Calu3 (cell line): ENCODE data around the gene ARFGAP2. TPM values are rescaled to one million over a fixed set of nuclear protein-coding genes. Genes with fewer than 3 reads are reported as not detected.
"Not testable (repeated sequence)": the region's sequence is repeated elsewhere in the genome, so short reads cannot be mapped to it uniquely, and the experiment has no call there.

Source experiments
- BruUV-seq: library from RNA; stranded (reverse); fragments of 400-500 nt; replicated peaks from 2 replicates; lab custom pipeline; 2021; lab: Mats Ljungman, UMichigan
- CTCF ChIA-PET: fragments of 300-600 bp; sonication (Branson Sonifier 250); formaldehyde crosslinking; loops from one replicate; lab custom pipeline; 2022; ENCODE audit warnings: antibody characterized with exemption; lab: Charles Lee
- DNase-seq: peaks from one replicate; pipeline ENCODE4 v3.0.0; 2022
- H3K27ac Mint-ChIP-seq: one replicate; pipeline ENCODE4 v1.8.0; 2022; ENCODE audit warnings: mixed read lengths; ENCODE audit not compliant: unreplicated experiment
- H3K27me3 Mint-ChIP-seq: one replicate; pipeline ENCODE4 v1.8.0; 2022; ENCODE audit warnings: mixed read lengths; ENCODE audit not compliant: unreplicated experiment
- H3K36me3 Mint-ChIP-seq: one replicate; pipeline ENCODE4 v1.8.0; 2022; ENCODE audit warnings: mild to moderate bottlenecking, moderate library complexity, mixed read lengths; ENCODE audit not compliant: insufficient read depth, unreplicated experiment
- H3K4me1 Mint-ChIP-seq: one replicate; pipeline ENCODE4 v1.8.0; 2022; ENCODE audit warnings: mild to moderate bottlenecking, low read depth, mixed read lengths; ENCODE audit not compliant: unreplicated experiment
- H3K4me3 Mint-ChIP-seq: one replicate; pipeline ENCODE4 v1.8.0; 2022; ENCODE audit warnings: mild to moderate bottlenecking, low read depth, moderate library complexity, mixed read lengths; ENCODE audit not compliant: unreplicated experiment
- H3K9me3 Mint-ChIP-seq: one replicate; pipeline ENCODE4 v1.8.0; 2022; ENCODE audit warnings: low read depth, mixed read lengths; ENCODE audit not compliant: unreplicated experiment
- intact Hi-C: fragments of 100-400 bp; cut with micrococcal nuclease; formaldehyde crosslinking; loops from one replicate; pipeline ENCODE4 v1.10.0; 2022; ENCODE audit not compliant: unreplicated experiment
- total RNA-seq: library from RNA; stranded (reverse); gene quantifications from 2 replicates; pipeline ENCODE4 v1.2.3, GENCODE V29; 2022
- TF ChIP-seq, protein P1 (sequence below): fragments of 200-600 bp; IDR thresholded peaks from one replicate; pipeline ENCODE4 v1.8.0; 2022; ENCODE audit warnings: antibody characterized with exemption; ENCODE audit not compliant: unreplicated experiment

ARFGAP2 gene
- total RNA-seq, 1 experiment from 2014 or later: 108 TPM

DNA sequence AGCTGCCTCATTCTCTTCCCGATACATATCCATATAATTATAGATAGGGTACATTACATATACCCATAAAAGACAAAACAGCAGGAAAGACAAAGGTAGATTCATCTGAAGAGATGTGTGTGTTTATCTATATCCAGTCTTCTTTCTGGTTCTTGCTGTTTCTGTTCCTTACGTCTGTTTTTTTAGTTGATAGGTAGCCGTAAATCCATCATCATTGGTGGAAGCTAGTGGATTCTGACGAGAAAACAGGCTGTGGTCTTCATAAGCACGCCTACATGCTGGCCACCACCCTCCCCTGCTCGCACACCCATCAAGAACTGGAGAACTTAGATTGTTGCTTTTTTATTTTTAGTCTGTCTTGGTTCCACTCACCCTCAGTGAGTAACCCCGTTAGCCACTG lies 51.6 kb downstream of the ARFGAP2 start:
- intact Hi-C loops: no loop called here
- no peaks in the 10 kb centered on the region for H3K36me3 Mint-ChIP-seq
- CTCF ChIA-PET: no interaction called here
- H3K4me1 Mint-ChIP-seq: no peaks in the 10 kb centered on the region
- no peaks in the 10 kb centered on the region for H3K9me3 Mint-ChIP-seq
- no peak for DNase-seq
- H3K27ac Mint-ChIP-seq: no peak overlapping the region
- no peaks in the 10 kb centered on the region for H3K27me3 Mint-ChIP-seq
- TF ChIP-seq, protein P1, sequence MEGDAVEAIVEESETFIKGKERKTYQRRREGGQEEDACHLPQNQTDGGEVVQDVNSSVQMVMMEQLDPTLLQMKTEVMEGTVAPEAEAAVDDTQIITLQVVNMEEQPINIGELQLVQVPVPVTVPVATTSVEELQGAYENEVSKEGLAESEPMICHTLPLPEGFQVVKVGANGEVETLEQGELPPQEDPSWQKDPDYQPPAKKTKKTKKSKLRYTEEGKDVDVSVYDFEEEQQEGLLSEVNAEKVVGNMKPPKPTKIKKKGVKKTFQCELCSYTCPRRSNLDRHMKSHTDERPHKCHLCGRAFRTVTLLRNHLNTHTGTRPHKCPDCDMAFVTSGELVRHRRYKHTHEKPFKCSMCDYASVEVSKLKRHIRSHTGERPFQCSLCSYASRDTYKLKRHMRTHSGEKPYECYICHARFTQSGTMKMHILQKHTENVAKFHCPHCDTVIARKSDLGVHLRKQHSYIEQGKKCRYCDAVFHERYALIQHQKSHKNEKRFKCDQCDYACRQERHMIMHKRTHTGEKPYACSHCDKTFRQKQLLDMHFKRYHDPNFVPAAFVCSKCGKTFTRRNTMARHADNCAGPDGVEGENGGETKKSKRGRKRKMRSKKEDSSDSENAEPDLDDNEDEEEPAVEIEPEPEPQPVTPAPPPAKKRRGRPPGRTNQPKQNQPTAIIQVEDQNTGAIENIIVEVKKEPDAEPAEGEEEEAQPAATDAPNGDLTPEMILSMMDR: no peak
- no peak overlapping the region for H3K4me3 Mint-ChIP-seq
- BruUV-seq: no TSS peak

DNA sequence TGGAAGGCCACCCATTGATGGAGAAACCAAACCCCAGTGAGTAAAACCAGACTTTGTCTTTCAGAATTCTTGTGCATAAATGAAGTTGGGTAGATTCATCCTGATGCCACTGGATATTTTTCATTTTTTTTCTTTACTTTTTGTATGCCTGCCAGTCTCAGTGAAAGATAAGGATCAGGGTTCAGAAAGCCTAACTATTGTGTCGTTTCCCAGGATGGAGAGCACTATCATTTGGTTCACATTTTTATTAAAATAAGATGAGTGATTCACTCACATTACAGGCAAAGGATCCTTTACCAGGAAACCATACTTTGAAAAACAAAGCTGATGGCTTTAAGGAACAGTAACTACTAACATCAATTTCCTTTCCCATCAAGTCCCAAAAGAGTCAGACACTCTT lies 52.0 kb downstream of the ARFGAP2 start:
- TF ChIP-seq, protein P1: no peak
- no peaks in the 10 kb centered on the region for H3K27me3 Mint-ChIP-seq
- BruUV-seq: no TSS peak
- H3K36me3 Mint-ChIP-seq: no peaks in the 10 kb centered on the region
- intact Hi-C loops: no loop called here
- no peak overlapping the region for H3K27ac Mint-ChIP-seq
- no peaks in the 10 kb centered on the region for H3K4me1 Mint-ChIP-seq
- no peaks in the 10 kb centered on the region for H3K9me3 Mint-ChIP-seq
- CTCF ChIA-PET: no interaction called here
- DNase-seq: no peak
- H3K4me3 Mint-ChIP-seq: no peak overlapping the region

DNA sequence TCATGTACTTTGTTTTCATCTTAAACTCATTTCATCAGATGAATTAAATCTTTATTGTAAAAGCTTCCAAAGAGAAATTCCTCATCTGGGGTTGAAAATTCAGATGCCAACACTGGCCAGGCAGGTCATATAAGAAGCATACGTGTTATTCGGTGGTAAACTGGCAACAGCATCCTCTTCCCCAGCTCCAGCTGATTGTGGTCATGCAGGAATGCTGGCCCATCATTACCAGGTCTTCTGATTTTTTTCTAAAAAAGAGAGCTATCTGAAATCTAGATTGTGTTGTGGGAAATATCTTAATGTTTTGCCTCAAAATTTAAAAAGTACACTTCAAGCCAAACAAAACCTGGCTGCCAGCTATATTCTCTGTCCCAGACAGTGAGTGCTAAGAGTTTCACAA lies 53.6 kb downstream of the ARFGAP2 start:
- Mint-ChIP-seq H3K4me3 (no peak overlapping the region), H3K4me1 (no peaks in the 10 kb centered on the region), H3K27me3 (no peaks in the 10 kb centered on the region), H3K9me3 (no peaks in the 10 kb centered on the region), H3K36me3 (no peaks in the 10 kb centered on the region), H3K27ac (no peak overlapping the region)
- BruUV-seq: no TSS peak
- CTCF ChIA-PET: no interaction called here
- TF ChIP-seq, protein P1: no peak
- DNase-seq: no peak
- intact Hi-C loops: no loop called here

DNA sequence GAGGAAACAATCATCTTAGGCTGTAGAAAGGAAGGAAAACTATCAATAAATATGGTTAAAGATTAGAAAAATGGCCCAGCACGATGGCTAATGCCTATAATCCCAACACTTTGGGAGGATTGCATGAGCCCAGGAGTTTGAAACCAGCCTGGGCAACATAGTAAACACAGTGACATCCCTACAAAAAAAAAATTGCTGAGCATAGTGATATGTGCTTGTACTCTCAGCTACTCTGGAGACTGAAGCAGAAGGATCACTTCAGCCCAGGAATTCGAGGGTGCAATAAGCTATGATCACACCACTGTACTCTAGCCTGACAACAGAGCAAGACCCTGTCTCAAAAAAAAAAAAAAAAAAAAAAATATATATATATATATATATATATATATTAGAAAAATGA lies 54.9 kb downstream of the ARFGAP2 start:
- CTCF ChIA-PET: no interaction called here
- H3K27me3 Mint-ChIP-seq: no peaks in the 10 kb centered on the region
- intact Hi-C loops: no loop called here
- H3K27ac Mint-ChIP-seq: no peak overlapping the region
- BruUV-seq: no TSS peak
- H3K9me3 Mint-ChIP-seq: no peaks in the 10 kb centered on the region
- H3K4me1 Mint-ChIP-seq: no peaks in the 10 kb centered on the region
- H3K4me3 Mint-ChIP-seq: no peak overlapping the region
- TF ChIP-seq, protein P1: no peak
- no peaks in the 10 kb centered on the region for H3K36me3 Mint-ChIP-seq
- DNase-seq: no peak

DNA sequence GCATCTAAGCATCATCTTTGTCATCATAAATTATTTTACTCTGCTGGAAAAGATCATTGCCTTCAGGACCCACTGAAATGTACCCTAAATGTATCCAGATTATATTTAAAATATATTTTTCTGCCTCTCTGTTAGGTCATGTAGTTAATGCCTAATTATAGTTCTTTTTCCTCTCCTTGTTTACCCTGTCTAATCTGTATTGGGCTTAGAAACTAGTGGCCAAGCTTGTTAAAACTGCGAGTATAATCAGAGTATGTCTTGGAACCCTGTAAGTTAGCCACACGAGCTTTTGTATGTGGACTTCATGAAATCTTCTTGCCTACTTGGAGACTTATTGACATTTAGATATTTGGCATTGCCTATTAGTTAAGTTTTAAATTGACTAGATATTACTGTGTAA lies 55.6 kb downstream of the ARFGAP2 start:
- no peak overlapping the region for H3K27ac Mint-ChIP-seq
- CTCF ChIA-PET: no interaction called here
- TF ChIP-seq, protein P1: no peak
- no peaks in the 10 kb centered on the region for H3K36me3 Mint-ChIP-seq
- peaks cover 4% of the 10 kb centered on the region for H3K27me3 Mint-ChIP-seq
- H3K4me1 Mint-ChIP-seq: no peaks in the 10 kb centered on the region
- no peak overlapping the region for H3K4me3 Mint-ChIP-seq
- no TSS peak for BruUV-seq
- H3K9me3 Mint-ChIP-seq: no peaks in the 10 kb centered on the region
- no peak for DNase-seq
- intact Hi-C loops: no loop called here

DNA sequence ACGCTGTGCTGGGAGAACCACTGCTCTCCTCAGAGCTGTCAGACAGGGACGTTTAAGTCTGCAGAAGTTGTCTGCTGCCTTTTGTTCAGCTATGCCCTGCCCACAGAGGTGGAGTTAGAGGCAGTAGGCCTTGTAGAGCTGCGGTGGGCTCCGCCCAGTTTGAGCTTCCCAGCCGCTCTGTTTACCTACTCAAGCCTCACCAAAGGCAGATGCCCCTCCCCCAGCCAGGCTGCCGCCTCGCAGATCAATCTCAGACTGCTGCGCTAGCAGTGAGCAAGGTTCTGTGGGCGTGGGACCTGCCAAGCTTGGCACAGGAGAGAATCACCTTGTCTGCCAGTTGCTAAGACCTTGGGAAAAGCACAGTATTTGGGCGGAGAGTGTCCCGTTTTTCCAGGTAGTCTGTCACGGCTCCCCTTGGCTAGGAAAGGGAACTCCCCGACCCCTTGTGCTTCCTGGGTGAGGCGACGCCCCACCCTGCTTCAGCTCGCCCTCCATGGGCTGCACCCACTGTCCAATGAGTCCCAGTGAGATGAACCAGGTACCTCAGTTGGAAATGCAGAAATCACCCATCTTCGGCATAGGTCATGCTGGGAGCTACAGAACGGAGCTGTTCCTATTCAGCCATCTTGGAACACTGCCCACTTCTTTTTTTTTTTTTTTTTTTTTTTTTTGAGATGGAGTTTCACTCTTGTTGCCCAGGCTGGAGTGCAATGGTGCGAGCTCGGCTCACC lies 57.6 kb downstream of the ARFGAP2 start:
- CTCF ChIA-PET: interaction anchor here (0.6 to 1.7 kb wide), 3 partner anchors 34 to 523 kb away, joined by 3 to 5 read pairs (median 4); no protein-coding TSS in a partner anchor
- peak; percentile 83 for DNase-seq
- BruUV-seq, H3K9me3 Mint-ChIP-seq, H3K36me3 Mint-ChIP-seq, H3K4me1 Mint-ChIP-seq, intact Hi-C loops, H3K27ac Mint-ChIP-seq: not testable (repeated sequence)
- Mint-ChIP-seq H3K27me3 (peaks cover 13% of the 10 kb centered on the region), H3K4me3 (peak overlapping the region; percentile 66)
